Stimulated activated naive CD8-positive, alpha-beta T cell treated with anti-CD3 and anti-CD28 coated beads, Interleukin-15, amount 100 ng/mL, for 72 hours (primary cell): Measurements from ENCODE around the gene GTF2H1.
"Not testable (repeated sequence)": the region's sequence is repeated elsewhere in the genome, so short reads cannot be mapped to it uniquely, and the experiment has no call there.

Experiments used
- ATAC-seq: fragments of 150-1000 bp; cut with Tn5 transposase; 2 replicates; pipeline ENCODE4 v1.10.0; 2021; ENCODE audit warnings: mild to moderate bottlenecking, moderate library complexity
- DNase-seq, 2 donors: peaks; one replicate each; pipeline ENCODE4 v3.0.0; 2021 to 2022
- H3K27ac Mint-ChIP-seq, 2 donors: one replicate each; pipeline ENCODE4 v1.8.0; 2022; ENCODE audit warnings: mild to moderate bottlenecking in 2 of 2, mixed read lengths in 2 of 2, moderate library complexity in 2 of 2
- H3K27me3 Mint-ChIP-seq: one replicate; pipeline ENCODE4 v1.8.0; 2022; ENCODE audit warnings: mixed read lengths
- H3K4me1 Mint-ChIP-seq: one replicate; pipeline ENCODE4 v1.8.0; 2022; ENCODE audit warnings: mild to moderate bottlenecking, mixed read lengths
- H3K4me3 Mint-ChIP-seq, 2 donors: one replicate each; pipeline ENCODE4 v1.8.0; 2022; ENCODE audit warnings: mild to moderate bottlenecking in 2 of 2, mixed read lengths in 2 of 2, moderate library complexity in 1 of 2
- H3K9me3 Mint-ChIP-seq, 2 donors: one replicate each; pipeline ENCODE4 v1.8.0; 2022; ENCODE audit warnings: mixed read lengths in 2 of 2

GTF2H1 gene

DNA sequence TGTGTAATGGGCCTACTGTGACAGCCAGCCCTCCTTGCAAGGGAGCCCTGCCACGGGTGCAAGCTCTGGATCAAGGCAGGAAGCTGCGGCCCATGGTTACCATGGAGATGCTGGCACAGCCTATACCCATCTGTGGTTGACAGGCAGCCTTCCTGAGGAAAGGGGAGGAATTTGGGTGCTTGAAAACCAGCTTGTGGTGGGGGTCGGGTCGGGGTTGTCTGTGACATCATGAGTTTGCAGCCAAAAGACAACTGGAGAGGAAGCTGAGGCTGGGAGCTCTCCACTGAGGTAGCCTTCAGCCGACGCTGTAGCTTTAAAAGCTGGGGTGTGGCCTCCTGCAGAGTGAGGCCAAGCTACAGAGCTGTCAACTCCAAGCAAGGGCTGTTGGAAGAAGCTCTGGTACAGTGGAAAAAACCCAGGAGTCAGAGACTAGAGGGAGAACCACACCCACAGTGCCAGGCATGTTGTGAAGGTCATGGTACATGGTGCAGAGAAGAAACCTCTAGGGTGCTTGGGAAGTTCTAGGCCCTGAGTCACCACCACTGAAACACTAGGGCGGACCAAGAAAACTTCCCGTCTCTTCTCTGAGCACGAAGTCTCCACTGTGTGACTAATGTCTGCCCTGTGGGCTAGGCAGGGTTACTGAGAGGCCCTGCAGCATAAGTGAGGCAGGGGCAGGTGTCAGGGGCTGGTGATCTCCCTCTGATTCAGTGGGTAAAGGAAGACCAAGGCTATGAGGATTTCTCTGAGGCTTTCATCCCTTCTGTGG lies 61.2 kb downstream of the GTF2H1 start:
- Mint-ChIP-seq H3K4me1 (peaks cover 44% of the 10 kb centered on the region), H3K27ac (peak overlapping the region; percentile 96 to 98), H3K27me3 (no peaks in the 10 kb centered on the region), H3K9me3 (no peaks in the 10 kb centered on the region), H3K4me3 (peak overlapping the region; percentile 75 to 80)
- ATAC-seq: peak; percentile 97
- DNase-seq: peak; percentile 78 to 92

DNA sequence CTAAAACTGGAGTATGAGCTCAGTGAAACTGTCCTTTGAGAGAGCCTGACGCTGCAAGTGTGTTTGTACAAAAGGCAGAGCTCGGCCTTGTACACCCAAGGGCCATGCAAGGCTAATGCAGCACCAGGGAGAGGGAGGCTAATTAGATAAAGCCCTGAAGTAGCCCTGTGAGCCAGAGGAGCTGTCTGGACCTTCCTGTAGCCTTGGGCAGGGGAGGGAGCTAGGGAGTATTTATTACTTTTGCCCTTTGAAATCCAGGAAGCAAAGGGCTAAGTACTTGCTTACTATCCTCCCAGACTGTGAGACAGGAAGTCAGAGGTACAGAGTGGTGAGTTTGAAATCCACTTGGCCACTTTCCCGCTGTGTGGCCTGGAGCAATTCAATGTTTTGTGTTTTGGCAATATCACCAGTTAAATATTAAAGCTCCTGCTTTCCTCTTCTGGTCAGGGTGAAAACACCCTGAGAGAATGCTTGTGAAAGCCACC lies 61.8 kb downstream of the GTF2H1 start:
- peak overlapping the region; percentile 75 to 80 for H3K4me3 Mint-ChIP-seq
- H3K27ac Mint-ChIP-seq: peak overlapping the region; percentile 96 to 98
- ATAC-seq (peak; percentile 36), DNase-seq (no peak)
- H3K4me1 Mint-ChIP-seq: peaks cover 44% of the 10 kb centered on the region
- H3K27me3 Mint-ChIP-seq: no peaks in the 10 kb centered on the region
- no peaks in the 10 kb centered on the region for H3K9me3 Mint-ChIP-seq

DNA sequence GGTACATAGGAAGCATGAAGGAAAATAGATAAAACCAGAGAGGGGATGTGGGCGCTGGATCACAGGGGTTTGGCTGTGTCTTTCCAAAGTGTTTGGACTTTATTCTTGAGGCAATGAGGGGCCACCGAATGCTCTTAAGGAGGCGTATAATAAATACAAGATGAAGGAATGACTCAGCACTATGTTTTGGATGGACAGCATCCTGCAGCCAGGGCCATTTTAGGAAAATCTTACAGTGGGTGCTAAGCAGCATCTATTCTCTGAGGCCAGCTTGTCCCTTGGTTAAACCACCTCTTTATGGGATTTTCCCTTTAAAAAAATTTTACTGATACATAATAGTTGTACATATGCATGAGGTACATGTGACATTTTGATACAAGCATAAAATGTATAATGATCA lies 67.7 kb downstream of the GTF2H1 start:
- DNase-seq: no peak
- no peak overlapping the region for H3K27ac Mint-ChIP-seq
- no peak for ATAC-seq

DNA sequence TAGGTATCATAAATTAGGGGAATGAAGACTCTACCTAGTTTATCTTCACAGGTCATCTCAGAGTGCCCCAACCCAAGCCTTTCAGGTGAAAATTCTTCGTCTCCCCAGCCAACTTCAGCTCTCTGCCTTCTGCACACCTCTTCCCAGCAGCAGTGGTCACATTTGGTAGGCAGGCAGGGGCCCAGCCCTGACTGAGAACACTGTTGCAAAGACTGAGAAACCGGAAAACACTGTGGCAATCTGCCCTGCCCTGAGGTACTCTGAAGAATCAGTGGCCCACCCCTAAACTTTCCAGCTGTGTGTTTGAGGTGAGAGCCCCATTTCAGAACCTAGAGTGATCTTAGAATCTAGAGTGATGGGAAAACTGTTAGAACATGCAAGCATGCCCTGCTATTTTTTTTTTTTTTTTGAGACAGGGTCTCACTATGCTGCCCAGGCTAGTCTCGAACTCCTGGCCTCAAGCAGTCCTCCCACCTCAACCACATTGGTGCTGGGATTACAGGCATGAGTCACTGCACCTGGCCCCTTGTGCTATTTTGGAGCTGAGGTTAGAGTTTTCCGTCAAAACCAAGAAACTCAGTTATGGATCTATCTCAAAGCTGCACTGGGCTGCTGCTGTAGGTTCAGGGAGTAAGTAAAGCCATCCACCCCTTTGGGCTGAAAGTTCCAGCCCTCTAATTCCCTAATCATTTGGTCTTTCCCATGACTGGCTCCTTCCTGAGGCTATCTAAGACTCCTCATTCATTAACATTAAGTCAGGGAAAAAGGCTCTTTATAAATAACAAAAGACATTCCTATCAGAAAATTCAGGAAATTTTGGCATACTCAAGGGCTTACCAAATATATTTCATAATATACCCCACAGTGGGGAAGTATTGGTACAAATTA lies 70.3 kb downstream of the GTF2H1 start:
- DNase-seq: no peak
- peak overlapping the region; percentile 35 to 70 for H3K4me3 Mint-ChIP-seq

More for the DNA sequence above, 67.7 kb downstream of the GTF2H1 start:
- H3K4me3 Mint-ChIP-seq: no peak overlapping the region
- no peaks in the 10 kb centered on the region for H3K9me3 Mint-ChIP-seq
- no peaks in the 10 kb centered on the region for H3K27me3 Mint-ChIP-seq
- H3K4me1 Mint-ChIP-seq: peaks cover 63% of the 10 kb centered on the region

DNA sequence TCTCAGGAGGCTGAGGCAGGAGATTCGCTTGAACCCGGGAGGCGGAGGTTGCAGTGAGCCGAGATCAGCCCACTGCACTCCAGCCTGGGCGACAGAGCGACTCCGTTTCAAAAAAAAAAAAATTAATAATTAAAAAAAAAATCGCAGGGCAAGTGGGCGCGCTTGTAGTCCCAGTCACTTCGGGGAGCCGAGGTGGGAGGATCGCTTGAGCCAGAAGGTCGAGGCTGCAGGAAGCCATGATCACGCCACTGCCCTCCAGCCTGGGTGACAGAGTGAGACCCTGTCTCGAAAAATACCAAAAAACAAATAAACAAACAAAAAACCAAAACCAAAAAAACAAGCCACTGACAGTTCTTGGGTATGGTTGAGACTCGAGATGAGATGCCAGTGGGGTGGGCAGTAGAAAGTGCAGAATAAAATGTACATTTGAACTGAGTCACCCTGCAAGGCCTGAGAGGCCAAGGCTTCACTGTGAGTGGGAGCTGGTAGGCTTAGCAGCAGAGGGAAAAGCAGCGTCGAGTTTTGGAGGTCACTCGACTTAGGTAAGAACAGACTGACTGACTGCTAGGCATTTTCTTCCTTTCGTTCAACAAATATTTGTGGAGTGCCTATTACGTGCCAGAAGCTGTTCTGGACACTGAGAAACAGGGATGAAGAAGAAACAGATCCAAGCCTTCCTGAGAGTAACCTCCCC lies 71.4 kb downstream of the GTF2H1 start:
- peak; percentile 1 for ATAC-seq
- Mint-ChIP-seq H3K4me3 (peak overlapping the region; percentile 99 to 100), H3K27ac (peak overlapping the region; percentile 97 to 99), H3K4me1 (peaks cover 68% of the 10 kb centered on the region), H3K9me3 (no peaks in the 10 kb centered on the region), H3K27me3 (no peaks in the 10 kb centered on the region)
- DNase-seq: no peak

More for the DNA sequence above, 70.3 kb downstream of the GTF2H1 start:
- no peaks in the 10 kb centered on the region for H3K27me3 Mint-ChIP-seq
- H3K9me3 Mint-ChIP-seq: no peaks in the 10 kb centered on the region
- ATAC-seq: no peak
- H3K27ac Mint-ChIP-seq: peak overlapping the region; percentile 71 to 90
- peaks cover 60% of the 10 kb centered on the region for H3K4me1 Mint-ChIP-seq

DNA sequence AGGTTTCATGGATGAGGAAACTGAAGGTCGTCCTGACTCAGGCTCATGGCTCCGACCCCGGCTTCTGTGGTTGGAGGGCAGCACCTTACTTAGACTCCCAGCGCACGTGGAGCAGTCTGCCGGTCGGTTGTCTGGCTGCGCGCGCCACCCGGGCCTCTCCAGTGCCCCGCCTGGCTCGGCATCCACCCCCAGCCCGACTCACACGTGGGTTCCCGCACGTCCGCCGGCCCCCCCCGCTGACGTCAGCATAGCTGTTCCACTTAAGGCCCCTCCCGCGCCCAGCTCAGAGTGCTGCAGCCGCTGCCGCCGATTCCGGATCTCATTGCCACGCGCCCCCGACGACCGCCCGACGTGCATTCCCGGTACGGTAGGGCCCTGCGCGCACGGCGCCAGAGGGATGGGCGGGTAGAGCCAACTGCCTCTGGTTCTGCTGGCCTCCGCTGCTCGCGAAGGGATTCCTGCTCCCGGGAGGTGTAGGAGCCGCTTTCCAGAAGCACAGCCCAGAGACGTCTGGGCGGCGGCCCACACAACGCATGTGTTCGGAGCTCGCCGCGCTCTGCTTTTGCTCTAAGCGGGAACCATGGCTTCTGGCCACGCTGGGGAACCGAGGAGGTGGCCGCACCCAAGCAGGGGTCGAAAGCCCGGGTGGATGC lies 72.0 kb downstream of the GTF2H1 start, which contains the start of gene LDHA:
Gene LDHA, plus strand, starts transcription at position 289 of the 653 bp plus-strand sequence. CDS start 2,280 bp downstream, outside the sequence.
- peak; percentile 86 for ATAC-seq
- H3K4me1 Mint-ChIP-seq: peaks cover 73% of the 10 kb centered on the region
- H3K27ac Mint-ChIP-seq: peak within 1 kb of the TSS; percentile 97 to 99
- no peaks in the 10 kb centered on the region for H3K9me3 Mint-ChIP-seq
- no peaks in the 10 kb centered on the region for H3K27me3 Mint-ChIP-seq
- DNase-seq: peak; percentile 97 to 98
- peak within 1 kb of the TSS; percentile 99 to 100 for H3K4me3 Mint-ChIP-seq

DNA sequence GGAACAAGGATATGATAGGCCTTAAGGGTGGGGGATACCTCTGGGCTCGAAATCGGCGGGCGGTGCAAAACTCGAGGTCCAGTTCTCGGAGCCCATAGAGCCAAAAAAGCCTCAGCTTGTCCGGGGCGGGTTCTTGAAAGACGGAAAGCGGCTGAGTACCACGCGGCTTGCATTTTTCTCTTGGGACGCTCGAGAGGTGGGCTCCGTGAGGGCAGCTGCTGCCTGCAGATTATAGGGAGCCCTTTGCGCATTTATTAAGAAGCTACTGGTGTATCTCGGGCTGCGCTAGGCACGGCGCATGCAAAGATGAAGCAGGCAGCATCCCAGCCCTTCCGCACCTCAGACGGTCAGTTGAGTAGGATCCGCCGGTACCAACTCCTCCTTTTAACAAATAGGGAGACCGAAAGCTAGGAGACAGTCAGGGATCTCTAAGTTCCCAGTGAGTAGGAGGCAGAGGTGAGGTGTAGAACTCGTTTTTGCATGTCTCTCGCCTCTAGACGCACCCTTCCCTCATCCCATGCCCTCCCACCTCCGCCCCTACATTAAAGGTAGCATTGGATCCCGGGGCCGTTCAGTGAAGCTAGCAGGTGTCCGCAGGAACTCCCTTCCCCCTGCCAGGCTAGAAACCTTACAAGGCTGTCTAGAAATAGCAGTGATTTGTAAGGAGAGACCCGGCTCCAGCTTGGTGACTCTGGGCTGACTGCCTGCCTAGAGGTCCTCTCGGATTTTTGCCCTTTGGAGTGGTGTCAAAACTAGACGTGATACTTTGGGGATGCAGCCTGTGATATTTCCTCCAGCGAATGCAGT lies 72.8 kb downstream of the GTF2H1 start:
- peak overlapping the region; percentile 97 to 99 for H3K27ac Mint-ChIP-seq
- H3K27me3 Mint-ChIP-seq: no peaks in the 10 kb centered on the region
- H3K4me1 Mint-ChIP-seq: peaks cover 67% of the 10 kb centered on the region
- DNase-seq (peak; percentile 26 to 31), ATAC-seq (no peak)
- H3K9me3 Mint-ChIP-seq: no peaks in the 10 kb centered on the region
- peak overlapping the region; percentile 99 to 100 for H3K4me3 Mint-ChIP-seq

DNA sequence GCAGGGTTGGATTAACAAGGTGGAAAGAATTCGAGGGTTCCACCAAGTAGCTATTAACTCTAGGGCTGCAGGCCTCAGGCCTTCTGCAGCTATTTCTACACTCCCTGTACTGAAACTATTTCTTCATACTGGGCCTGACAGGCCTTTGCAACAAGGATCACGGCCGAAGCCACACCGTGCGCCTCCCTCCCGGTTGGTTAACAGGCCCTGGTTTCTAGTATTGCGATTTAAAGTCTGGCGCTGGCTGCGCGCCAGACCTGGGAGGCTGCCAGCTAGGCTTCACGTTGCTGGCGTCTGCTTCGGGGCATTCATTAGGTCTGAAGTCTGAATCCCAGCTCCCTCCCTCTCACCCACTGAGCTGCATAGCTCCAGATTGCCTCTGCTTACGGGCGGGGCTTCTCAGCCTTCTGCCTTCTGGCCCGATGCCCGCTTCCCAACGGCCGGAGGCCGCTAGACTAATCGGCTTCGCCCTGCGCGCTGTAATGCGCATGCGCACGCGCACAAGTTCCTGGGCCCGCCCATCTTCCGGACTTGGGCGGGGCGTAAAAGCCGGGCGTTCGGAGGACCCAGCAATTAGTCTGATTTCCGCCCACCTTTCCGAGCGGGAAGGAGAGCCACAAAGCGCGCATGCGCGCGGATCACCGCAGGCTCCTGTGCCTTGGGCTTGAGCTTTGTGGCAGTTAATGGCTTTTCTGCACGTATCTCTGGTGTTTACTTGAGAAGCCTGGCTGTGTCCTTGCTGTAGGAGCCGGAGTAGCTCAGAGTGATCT lies 73.6 kb downstream of the GTF2H1 start:
- Mint-ChIP-seq H3K4me1 (peaks cover 66% of the 10 kb centered on the region), H3K9me3 (no peaks in the 10 kb centered on the region), H3K4me3 (peak overlapping the region; percentile 99 to 100), H3K27me3 (no peaks in the 10 kb centered on the region), H3K27ac (peak overlapping the region; percentile 97 to 99)
- DNase-seq: peak; percentile 97 to 99
- peak; percentile 80 for ATAC-seq

DNA sequence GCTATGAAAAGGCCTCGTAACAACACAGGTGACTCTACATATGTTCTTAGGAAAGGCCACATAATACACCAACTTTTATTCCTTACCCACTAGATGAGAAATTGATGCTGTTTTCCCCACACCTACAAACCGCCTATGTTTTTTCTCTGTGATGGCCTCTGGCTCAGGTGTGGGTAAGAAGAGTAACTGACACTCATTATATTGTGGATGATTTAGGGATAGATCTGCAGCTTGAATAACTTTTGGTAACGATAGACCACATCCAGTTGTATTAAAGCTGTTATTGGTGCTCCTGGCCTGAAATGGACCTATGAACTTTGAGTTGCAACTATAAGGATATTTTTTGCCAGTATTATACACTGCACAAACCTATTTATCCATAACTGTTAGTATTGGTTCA lies 75.6 kb downstream of the GTF2H1 start:
- no peak overlapping the region for H3K27ac Mint-ChIP-seq
- H3K4me3 Mint-ChIP-seq: peak overlapping the region; percentile 27 to 63
- H3K27me3 Mint-ChIP-seq: no peaks in the 10 kb centered on the region
- H3K9me3 Mint-ChIP-seq: no peaks in the 10 kb centered on the region
- ATAC-seq (no peak), DNase-seq (no peak)
- peaks cover 47% of the 10 kb centered on the region for H3K4me1 Mint-ChIP-seq

DNA sequence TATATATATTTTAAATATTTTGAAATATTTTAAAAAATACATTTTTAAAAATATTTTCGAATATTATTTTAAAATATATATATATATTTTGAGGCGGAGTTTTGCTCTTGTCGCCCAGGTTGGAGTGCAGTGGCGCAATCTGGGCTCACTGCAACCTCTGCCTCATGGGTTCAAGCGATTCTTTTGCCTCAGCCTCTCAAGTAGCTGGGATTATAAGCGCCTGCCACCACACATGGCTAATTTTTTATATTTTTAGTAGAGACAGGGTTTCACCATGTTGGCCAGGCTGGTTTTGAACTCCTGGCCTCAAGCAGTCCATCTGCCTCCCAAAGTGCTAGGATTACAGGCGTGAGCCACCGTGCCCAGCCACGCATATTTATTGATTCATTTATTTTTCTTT lies 78.7 kb downstream of the GTF2H1 start:
- not testable (repeated sequence) for ATAC-seq, H3K4me3 Mint-ChIP-seq, DNase-seq, H3K27me3 Mint-ChIP-seq, H3K27ac Mint-ChIP-seq, H3K9me3 Mint-ChIP-seq
- peaks cover 30% of the 10 kb centered on the region for H3K4me1 Mint-ChIP-seq

DNA sequence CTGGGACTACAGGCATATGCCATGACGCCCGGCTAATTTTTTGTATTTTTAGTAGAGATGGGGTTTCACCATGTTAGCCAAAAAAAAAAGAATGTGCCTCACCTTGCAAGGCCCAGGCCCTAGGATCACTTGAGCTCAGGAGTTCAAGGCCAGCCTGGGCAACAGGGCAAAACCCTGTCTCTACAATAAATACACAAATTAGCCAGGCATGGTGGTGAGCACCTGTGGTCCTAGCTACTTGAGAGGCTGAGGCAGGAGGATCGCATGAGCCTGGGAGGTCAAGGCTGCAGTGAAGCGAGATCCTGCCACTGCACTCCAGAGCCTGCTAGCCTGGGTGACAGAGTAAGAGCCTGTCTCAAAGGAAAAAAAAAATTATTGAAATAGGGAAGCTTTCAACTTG lies 81.7 kb downstream of the GTF2H1 start:
- Mint-ChIP-seq H3K4me3 (no peak overlapping the region), H3K27ac (peak overlapping the region in 1 of 2 donors; percentile 63), H3K27me3 (no peaks in the 10 kb centered on the region), H3K4me1 (peaks cover 7% of the 10 kb centered on the region), H3K9me3 (no peaks in the 10 kb centered on the region)
- ATAC-seq (no peak), DNase-seq (no peak)

DNA sequence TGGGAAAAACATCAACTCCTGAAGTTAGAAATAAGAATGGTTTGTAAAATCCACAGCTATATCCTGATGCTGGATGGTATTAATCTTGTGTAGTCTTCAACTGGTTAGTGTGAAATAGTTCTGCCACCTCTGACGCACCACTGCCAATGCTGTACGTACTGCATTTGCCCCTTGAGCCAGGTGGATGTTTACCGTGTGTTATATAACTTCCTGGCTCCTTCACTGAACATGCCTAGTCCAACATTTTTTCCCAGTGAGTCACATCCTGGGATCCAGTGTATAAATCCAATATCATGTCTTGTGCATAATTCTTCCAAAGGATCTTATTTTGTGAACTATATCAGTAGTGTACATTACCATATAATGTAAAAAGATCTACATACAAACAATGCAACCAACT lies 85.0 kb downstream of the GTF2H1 start:
- not testable (repeated sequence) for ATAC-seq, H3K27me3 Mint-ChIP-seq, H3K9me3 Mint-ChIP-seq, H3K4me3 Mint-ChIP-seq, DNase-seq
- H3K27ac Mint-ChIP-seq: peak overlapping the region in 1 of 2 donors; percentile 27
- H3K4me1 Mint-ChIP-seq: peaks cover 15% of the 10 kb centered on the region

DNA sequence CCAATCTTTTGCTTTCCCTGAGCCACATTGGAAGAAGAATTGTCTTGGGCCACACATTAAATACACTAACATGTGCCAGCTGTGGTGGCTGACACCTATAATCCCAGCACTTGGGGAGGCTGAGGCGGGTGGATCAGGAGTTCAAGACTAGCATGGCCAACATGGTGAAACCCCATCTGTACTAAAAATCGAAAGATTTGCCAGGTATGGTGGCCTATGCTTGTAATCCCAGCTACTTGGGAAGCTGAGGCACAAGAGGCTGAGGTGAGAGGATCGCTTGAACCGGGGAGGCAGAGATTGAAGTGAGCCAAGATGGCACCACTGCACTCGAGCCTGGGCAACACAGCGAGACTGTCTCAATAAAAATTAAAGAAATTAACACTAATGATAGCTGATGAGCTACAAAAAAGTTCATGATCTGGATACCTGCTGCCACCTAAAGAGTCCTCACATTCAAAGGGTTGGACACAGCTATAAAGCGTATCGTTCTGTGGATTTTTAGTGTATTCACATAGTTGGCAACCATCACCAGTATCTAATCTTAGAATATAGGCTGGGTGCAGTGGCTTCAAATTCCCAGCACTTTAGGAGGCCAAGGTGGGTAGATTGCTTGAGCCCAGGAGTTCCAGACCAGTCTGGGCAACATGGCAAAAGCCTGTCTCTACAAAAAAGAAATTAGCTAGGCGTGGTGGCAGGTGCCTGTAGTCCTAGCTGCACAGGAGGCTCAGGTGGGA lies 86.4 kb downstream of the GTF2H1 start:
- Mint-ChIP-seq H3K27me3 (no peaks in the 10 kb centered on the region), H3K4me1 (peaks cover 16% of the 10 kb centered on the region), H3K4me3 (no peak overlapping the region), H3K9me3 (peaks cover 0 to 6% of the 10 kb centered on the region in 2 donors), H3K27ac (no peak overlapping the region)
- no peak for ATAC-seq
- no peak for DNase-seq
